ENCODE data around the gene ZFYVE19.

ZFYVE19 gene, protein sequence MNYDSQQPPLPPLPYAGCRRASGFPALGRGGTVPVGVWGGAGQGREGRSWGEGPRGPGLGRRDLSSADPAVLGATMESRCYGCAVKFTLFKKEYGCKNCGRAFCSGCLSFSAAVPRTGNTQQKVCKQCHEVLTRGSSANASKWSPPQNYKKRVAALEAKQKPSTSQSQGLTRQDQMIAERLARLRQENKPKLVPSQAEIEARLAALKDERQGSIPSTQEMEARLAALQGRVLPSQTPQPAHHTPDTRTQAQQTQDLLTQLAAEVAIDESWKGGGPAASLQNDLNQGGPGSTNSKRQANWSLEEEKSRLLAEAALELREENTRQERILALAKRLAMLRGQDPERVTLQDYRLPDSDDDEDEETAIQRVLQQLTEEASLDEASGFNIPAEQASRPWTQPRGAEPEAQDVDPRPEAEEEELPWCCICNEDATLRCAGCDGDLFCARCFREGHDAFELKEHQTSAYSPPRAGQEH

DNA sequence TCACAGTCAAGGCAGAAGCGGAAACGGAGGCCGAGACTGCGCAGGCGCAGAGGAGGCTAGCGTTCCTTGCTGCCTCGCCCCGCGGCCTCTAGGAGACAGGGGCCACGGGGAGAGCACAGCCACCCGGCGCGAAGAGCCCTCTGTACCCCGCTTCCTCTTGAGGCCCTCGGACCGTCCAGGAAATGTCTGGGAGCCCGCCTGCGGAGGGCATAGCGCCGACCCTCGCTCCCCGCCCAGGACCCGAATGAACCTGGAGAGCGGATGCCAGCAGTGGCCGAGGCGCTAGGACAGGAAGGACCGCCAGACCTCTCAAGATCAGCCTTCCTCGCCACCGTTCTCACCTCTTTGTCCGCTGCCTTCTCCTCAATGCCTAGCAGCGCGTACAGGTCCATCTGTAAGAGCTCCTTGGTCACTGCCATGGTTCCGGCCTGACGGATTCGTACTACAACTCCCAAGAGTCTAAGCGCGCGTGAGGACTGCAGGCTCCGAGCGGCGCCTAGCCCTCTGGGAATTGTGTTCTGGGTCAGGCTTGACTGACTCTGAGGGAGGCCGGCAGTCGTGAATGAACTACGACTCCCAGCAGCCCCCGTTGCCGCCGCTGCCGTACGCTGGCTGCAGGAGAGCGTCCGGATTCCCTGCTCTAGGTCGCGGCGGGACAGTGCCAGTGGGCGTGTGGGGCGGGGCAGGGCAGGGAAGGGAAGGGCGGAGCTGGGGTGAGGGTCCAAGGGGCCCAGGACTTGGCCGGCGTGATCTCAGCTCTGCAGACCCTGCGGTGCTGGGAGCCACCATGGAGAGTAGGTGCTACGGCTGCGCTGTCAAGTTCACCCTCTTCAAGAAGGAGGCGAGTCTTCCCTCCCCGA, at the start of gene ZFYVE19, which contains the start of gene DNAJC17:
ZFYVE19 (plus strand) TSS at position 62 of the 860 bp plus-strand sequence; CDS start at position 563, 501 bp downstream.
DNAJC17 (minus strand) TSS at position 446 of the 860 bp plus-strand sequence; CDS start at position 419, 27 bp downstream.
- peak; percentile 92 to 93 for DNase-seq

DNA sequence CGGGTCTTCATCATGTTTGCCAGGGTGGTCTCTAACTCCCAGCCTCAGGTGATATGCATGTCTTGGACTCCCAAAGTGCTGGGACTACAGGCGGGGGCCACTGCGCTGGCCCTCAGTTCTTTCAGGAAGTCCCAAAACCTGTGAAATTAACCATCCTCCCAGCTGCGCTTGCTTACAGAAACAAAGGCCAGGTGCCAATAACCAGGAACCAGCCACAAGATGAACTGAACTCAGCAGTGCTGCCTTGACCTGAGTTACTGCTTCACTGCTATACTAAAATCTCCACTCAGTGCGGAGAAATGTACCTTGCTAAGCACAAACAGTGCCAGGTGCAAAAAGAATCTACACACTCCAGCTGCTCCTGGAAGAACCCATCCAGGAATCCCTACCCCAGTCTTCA, 46.9 kb upstream of the ZFYVE19 start:
- no peak for DNase-seq

DNA sequence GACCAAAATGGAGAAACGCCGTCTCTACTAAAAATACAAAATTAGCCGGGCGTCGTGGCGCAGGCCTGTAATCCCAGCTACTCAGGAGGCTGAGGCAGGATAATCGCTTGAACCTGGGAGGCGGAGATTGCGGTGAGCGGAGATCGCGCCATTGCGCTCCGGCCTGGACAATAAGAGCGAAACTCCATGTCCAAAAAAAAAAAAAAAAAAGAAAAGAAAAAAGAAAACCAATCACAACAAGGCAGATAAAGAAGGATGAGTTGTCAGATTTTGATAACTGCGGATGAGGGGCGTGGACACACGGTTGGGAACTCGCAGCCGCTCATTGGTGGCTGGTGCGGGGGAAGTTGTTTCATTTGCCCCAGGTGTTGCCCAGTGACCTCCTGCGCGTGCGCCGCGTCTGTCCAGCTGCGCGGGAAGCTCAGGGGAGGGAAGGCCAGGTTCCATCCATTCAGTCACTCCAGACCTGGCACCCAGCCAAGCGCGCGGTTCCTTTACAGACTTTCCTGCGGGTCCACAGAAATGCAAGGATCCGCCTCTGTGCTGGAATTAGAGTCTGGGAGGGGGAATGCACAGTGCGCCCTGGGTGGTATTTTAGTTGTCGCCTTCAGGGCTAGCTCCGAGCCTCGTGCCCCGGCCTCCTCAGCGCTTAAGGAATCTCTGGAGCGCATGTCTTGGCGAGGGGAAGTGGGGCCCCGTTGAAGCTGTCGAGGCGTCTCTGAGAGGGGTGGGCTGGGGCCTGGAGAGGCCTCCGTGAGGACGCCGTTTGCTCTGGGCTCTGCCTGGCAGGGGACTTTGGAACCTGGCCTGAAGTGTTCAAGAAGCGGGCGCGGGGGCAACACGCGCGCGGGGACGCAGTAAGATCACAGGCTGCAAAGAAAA, 43.7 kb upstream of the ZFYVE19 start:
- peak in 1 of 2 experiments; percentile 14 for DNase-seq

DNA sequence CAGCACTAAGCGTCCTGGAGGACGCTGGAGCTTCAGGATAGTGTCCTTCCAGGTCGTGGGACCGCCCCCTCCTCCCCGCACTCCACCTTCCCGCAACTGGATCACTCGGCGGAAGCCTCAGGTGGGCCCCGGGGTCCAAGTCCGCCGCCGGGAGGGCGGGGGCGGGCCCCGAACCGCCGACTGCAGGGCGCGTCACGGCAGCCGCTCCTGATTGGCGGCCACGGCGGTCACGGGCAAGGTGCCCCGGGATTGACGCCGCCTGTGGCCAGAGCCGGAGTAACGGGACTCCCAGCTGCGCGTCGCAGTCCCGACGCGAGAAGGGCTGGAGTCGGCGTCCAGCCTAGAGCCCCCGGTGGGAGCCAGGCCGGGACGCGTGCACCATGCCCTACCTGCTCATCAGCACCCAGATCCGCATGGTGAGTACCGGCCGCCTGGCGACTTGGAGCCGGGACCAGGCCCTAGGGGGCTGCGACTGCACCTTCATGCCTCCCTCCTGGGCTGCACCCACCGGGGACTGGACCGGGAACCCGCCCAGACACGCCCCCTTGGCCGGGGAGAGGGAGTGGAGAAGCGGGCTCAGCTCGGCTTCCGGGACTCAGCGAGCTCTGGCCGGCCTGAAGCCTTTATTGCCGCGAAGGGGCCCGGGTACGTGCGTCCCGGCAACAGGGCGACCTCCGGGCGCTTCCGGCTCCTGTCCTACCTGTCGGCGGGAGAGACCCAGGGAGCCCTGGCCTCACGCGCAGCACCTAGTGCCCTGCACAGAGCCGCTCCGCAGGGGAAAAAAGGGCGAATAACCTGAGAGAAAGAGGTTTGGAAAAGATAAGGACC, 42.9 kb upstream of the ZFYVE19 start, which contains the start of gene GCHFR:
GCHFR (plus strand) TSS at position 268 of the 828 bp plus-strand sequence; CDS start at position 381, 113 bp downstream.
- DNase-seq = peak; percentile 33 to 42

DNA sequence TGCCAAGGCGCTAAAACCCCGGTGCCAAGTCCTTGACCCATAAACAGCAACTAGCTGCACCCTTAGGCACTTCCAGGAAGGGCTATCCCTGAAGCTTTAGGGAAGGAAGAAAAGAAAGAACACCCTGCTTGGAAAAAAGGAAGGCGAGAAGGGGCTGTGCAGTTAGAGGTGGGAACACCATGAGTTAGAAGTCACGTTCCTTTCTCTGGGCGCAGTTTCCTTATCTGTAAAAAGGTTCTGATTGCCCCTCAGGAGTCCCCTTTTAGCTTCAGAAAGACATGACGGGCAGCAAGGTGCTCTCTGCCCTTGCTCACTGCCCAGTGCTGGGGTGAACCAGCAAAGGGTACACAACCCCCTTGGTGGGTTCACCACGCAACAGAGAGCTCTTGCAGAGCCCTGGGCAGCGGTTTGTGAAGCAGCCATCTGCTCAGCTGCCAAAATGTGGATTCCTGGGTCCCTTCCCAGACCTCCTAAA, 42.2 kb upstream of the ZFYVE19 start:
- no peak for DNase-seq

GRCh38 chr15:40766194-40766815, 40.6 kb upstream of the ZFYVE19 start:
- no peak for DNase-seq

DNA sequence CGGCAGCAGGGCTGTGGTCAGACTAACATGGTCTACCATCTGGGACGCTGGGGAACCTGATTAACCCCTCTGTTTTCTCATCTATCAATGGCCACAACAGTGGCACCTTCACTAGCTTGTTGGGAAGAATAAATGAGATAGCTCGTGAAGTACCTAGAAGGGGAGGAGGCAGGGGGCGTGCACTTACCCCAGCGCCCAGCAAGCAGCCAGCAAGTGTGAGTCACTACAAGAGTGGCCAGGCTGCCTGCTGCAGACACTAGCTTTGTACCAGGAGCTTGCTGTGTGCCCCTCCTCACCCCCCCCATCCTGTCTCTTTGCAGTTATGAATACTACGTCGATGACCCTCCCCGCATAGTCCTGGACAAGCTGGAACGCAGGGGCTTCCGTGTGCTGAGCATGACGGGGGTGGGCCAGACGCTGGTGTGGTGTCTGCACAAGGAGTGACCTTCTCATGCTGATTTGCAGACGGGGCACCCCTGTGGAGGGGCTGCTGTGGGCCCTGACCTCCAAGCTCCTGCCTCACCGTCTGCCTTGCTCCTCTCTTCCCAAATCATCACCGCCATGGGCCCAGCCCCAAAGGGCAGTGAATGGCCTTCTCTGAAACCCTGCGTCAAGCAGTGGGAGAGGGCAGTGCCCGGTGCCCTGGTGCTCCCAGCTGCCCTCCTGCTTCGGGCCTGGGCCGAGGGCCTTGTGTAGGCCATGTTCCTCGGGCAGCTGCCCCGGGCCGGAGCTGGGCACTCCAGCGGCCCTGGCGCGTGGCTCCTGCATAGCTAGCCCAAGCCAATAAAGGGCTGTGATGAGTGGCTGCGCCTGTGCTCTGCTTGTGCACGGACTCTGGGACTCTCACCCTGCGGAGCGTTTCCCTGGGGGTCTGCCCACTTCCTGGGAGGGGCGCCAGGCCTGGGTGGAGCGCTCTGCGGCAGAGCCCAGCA, 39.7 kb upstream of the ZFYVE19 start:
- no peak for DNase-seq

GRCh38 chr15:40767838-40768500, 38.9 kb upstream of the ZFYVE19 start:
- no peak for DNase-seq

DNA sequence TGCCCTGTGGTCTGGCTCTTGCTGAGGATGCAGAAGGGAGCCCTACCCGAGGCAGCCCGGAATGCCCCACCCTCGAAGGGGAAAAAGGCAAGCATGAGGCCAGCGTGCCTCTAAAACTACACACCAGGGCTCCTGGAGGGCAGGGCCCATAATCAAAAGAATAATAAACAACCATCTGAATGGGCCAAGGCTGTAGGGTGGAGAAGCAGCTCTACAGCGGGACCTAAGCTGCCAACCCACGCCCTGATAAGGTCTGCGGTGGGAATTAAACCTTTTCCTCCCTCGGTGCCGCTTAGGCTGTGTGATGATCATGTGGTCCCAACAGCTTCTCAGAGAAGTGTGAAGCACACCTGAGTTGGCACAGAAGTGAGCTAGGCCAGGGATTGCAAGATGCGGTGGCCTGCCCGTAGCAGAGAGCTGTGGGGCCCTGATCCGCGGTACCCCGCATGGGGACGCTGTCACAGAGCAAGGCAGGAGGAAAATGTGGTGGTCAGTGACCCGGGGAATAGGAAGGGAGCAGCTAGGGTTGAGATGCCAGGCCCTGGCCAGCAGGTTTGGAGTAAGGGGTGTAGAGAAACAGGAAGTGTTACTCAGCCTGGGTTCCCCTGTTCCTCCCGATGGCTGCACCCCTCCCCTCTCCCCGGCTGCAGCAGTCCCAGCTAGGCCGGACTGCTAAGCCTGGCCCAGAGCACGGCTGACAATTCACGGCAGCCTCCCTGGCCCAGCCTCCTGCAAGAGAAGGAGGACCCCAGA, 38.2 kb upstream of the ZFYVE19 start:
- DNase-seq = no peak

DNA sequence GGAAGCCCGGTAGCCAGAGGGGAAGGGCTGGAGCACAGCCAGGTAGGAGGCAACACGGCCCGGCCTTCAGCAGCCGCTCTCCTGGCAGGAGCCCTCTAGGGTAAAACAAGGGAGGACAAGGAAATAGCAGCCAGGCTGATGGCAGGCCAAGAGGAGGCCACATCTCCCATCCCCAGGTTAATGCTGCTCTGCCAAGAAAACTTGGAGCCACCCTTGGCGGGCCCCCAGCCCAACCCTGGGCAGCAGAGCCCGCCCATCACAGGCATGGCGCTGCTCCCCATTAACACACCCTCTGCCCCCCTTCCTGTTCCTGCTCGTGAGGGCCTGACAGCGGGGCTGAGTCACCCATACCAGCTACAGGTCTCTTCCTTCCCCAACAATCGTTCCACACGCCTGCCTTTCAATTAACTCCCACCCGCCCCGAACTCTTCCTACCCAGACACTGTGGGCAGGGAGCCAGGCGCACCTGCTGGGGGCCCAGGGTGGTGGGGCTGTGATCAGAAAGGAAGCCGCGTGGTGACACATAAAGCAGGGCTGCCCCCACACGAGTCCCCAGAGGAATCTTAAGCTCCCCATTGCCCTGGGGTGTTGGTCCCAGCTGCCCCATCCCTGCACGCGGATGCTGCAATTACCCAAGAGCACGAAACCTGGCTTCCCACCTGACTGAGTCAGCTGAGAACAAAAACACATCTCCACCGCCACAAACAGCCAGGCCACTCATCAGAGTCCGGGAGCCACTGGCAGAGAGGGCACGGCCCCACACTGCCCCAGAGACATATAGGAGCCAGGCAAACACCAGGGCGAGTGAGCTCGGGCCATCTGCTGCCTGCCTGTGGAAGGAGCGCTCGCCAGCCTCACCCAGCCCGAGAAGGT, 37.4 kb upstream of the ZFYVE19 start, which contains the start of gene C15orf62:
C15orf62 (plus strand) TSS at position 707 of the 873 bp plus-strand sequence. CDS start 516 bp downstream, outside the sequence.
- DNase-seq = peak; percentile 62 to 72

DNA sequence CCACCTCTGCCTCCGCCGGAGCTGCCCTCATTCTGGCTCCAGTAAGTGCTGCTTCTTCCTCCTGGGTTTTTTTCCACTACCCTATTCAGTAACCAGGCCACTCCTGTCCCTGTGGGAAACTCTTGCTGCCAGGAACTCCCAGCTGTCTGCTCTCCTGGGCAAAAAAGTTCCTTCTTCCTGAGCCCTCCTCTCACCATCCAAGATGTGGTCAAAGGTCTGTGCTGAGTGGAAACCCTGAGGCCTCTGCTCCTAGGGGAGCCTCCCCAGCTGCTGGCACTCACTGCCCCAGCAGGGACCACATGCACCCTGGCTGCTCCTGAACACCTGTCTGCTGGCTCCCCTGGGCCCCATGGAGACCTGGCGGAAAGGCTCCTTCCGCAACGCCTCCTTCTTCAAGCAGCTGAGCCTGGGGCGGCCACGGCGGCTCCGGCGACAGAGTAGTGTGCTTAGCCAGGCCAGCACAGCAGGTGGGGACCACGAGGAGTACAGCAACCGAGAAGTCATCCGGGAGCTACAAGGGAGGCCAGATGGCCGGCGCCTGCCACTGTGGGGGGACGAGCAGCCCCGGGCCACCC, 36.7 kb upstream of the ZFYVE19 start:
- DNase-seq = no peak

DNA sequence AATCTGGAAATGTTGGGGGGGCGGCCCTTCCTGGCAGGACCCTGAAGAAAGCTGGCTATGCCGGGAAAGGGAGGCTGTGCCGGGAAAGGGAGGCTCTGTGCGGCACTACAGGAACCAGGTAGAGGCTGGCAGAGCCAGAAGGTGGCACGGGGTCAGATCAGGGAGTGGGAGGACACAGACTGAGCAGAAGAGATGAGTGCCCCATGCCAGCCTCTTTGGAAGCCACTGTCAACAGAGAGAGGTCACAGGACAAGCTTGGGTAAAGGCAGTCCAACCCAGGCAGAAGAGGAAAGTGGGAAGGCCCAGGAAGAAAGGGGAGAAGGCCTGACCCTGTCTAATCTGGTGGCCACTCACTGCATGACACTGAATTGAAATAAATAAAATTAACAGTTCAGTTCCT, 35.6 kb upstream of the ZFYVE19 start:
- no peak for DNase-seq

DNA sequence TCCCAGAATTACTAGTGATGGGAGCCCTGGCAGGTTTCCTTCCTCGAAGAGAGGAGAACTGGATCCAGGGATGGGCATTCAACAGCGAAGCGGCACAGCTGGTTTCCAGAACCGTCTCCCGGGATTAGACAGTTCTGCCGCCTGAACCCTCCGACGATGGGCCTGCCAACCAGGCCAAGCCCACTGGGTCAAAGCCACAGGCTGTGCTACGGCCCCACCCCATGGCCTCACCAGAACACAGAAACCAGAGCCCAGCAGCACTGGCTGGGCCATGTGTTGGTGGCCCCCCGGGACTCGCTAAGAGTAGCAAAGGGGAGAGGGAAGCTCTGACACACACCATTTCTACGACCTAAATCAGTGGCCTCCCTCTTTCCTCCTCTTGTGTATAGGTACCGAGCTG, 34.9 kb upstream of the ZFYVE19 start:
- DNase-seq = no peak

- no peak for DNase-seq
These were observed 33.4 kb upstream of the ZFYVE19 start for GRCh38 chr15:40773496-40773895.

- no peak for DNase-seq
These were observed 33.0 kb upstream of the ZFYVE19 start for GRCh38 chr15:40773902-40774301.

- DNase-seq = no peak
These were observed 31.9 kb upstream of the ZFYVE19 start for GRCh38 chr15:40775007-40775406.
